Limb (tissue), 2 donors: Measurements from ENCODE around the gene HTR1D.

ENCODE experiments used
- DNase-seq, 2 donors: peaks; one replicate each; pipeline ENCODE4 v3.0.0-alpha.2; 2016; ENCODE audit errors: extremely low spot score in 2 of 2

The HTR1D gene

DNA sequence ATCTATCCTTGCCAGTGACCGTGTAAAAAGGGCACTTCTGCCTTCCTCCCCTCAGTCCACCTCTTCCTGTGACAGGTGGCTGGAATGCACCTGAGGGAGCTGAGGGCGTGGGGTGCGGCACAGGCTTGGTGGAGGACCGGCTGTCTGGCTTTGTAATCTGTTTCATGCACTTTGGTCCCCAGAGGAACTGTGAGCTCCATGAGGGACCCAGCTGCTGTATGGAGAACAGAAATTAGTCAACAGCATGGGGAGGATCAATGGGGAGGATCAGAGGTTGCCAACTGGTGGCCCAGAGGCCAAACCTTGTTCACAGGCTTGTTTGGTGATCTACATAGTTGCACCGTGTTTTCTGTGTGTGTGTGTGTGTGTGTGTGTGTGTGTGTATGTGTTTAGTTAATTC, 29.7 kb downstream of the HTR1D start:
- DNase-seq = no peak

DNA sequence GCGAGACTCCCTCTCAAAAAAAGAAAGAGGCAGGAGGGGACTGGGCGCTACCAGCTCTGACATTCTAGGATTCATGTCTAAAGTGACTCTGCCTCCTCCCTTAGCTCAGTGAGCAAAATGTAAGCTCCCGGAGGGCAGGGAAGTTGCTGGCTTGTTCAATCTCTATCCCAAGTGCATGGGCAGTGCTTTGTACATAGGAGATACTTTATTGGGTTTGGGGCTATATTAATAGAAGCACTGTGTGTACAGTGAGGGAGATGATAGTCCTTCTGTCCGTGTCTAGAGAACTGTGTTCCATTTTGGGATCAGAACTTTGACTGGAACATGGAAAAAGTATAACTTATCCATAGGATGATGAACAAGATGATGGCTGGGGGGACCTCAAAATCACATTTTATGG, 31.9 kb downstream of the HTR1D start:
- DNase-seq = no peak

- DNase-seq = peak; percentile 69 to 77
These were observed 32.9 kb downstream of the HTR1D start for GRCh38 chr1:23184212-23184934.

GRCh38 chr1:23179862-23180261, 37.4 kb downstream of the HTR1D start:
- DNase-seq = no peak

- DNase-seq = peak in 1 of 2 donors; percentile 9
These were observed 38.4 kb downstream of the HTR1D start for GRCh38 chr1:23178950-23179349.

GRCh38 chr1:23178414-23178813, 38.9 kb downstream of the HTR1D start:
- DNase-seq = no peak

GRCh38 chr1:23177438-23178380, 39.6 kb downstream of the HTR1D start:
- DNase-seq = peak; percentile 76 to 87

GRCh38 chr1:23177031-23177430, 40.3 kb downstream of the HTR1D start:
- DNase-seq = no peak

GRCh38 chr1:23174426-23175110, 42.7 kb downstream of the HTR1D start:
- no peak for DNase-seq

DNA sequence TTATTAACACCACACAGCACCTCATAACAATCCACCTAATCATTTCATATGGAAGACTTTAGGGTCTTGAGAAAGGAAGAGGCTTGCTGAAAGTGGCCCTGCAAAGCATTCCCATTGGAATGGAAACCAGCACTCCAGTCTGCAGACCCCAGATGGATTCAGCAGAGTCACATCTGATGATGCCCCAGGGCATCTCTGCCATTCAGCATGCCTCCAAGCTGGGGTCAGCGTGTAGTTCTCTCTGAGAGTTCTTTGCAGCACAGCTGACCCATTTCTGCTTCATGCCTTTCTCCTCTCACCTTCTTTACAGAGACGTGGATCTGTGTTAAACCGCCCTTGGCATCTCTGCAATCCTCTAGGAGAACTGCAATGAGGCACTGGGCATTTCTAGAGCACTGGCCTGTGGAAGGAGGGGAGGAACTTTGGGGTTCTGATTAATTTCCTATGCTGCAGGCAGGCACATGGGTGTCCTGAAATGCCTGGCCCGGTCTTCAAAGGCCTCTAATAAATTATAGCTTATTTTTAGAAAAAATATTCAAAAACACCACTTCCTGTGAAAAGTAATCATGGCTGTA, 46.0 kb downstream of the HTR1D start:
- no peak for DNase-seq

- peak in 1 of 2 donors; percentile 15 for DNase-seq
These were observed 47.5 kb downstream of the HTR1D start for GRCh38 chr1:23169727-23170335.

- DNase-seq = no peak
These were observed 48.1 kb downstream of the HTR1D start for GRCh38 chr1:23169195-23169575.

GRCh38 chr1:23168445-23169194, 48.7 kb downstream of the HTR1D start, which contains the start of gene LUZP1:
TSS of gene LUZP1 (minus strand) at chr1:23168856.
- DNase-seq = peak; percentile 84 to 94

DNA sequence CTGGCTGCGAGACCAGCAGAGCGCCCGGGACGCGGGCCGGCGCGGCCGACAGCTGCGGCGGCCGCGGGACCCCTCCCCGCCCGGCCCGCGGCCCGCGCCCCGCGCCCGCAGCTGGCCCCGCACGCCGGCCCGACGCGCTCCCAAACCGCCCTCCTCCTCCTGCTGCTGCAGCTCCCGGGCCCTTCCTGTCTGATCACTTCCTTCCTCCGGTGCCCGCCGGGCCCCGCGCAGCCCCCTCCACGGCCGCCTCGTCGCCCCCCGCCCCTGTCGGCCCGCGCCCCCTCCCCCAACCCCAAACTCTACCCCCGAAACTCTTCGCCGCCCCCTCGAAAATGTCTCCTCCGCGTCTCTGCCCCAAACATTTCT, 49.2 kb downstream of the HTR1D start:
- DNase-seq = no peak

- peak; percentile 36 to 77 for DNase-seq
These were observed 49.8 kb downstream of the HTR1D start for GRCh38 chr1:23167353-23168078.

DNA sequence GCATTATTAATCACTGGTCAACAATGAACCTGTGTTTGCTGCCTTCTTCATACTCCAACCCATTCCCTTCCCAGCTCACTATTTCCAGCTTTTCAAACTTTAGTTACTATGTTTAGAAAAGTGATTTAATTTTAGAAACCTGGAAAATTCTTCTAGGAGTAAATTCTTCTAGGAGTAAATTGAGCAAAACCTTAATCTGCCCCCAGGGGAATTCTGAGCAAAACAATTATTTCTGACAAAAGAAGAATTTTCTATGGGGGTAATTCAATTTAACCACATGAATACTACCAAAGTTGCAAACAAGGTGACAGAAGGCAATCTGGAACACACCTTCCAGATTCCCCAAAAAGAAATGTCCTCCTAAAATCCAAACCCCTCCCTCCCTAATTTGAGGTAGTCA, 50.4 kb downstream of the HTR1D start:
- DNase-seq = no peak

DNA sequence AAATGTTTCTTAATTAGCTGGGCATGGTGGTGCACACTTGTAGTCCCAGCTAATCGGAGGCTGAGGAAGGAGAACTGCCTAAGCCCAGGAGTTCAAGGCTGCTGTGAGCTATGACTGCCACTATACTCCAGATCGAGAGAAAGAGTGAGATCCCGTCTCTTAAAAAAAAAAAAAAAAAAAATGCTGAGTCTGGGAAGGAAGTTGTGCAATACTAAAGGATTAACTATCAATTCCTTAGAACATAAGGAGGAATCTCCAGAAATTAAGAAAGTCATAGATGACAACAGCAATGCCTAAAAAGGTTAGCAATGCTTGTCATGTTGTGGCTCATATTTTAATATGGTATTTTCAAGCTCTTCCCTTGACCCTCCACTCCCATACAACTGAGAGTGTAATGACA, 53.9 kb downstream of the HTR1D start:
- no peak for DNase-seq

- no peak for DNase-seq
These were observed 57.1 kb downstream of the HTR1D start for GRCh38 chr1:23159963-23160877.

DNA sequence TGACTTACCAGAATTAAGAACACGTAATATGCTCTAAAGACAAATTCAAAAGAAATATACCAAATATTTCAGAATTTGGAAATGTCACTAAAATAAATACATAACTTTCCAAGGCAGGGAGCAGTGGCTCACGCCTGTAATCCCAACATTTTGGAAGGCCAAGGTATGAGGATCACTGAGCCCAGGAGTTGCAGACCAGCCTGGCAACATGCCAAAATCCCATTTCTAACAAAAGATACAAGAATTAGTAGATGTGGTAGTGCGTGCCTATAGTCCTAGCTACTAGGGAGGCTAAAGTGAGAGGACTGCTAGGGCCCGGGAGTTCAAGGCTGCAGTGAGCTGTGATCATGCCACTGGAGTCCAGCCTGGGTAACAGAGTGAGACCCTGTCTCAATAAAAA, 60.4 kb downstream of the HTR1D start:
- DNase-seq = no peak
